GM12865 (cell line): ENCODE data around the gene ZNF148.

Experiments used
- DNase-seq: peaks from one replicate; pipeline ENCODE4 v3.0.0; 2010; ENCODE audit warnings: low read depth
- H3K4me3 ChIP-seq: 2 replicates; pipeline ENCODE4 v1.5.1; 2011; ENCODE audit warnings: mild to moderate bottlenecking, low read depth, low read length, control low read depth
- TF ChIP-seq, protein P1 (sequence below): IDR thresholded peaks from 2 replicates; pipeline ENCODE4 v1.5.1; 2011; ENCODE audit warnings: low read length, control low read depth, low read depth, inconsistent platforms; ENCODE audit not compliant: insufficient read depth; ENCODE audit errors: missing control alignments

Gene ZNF148

DNA sequence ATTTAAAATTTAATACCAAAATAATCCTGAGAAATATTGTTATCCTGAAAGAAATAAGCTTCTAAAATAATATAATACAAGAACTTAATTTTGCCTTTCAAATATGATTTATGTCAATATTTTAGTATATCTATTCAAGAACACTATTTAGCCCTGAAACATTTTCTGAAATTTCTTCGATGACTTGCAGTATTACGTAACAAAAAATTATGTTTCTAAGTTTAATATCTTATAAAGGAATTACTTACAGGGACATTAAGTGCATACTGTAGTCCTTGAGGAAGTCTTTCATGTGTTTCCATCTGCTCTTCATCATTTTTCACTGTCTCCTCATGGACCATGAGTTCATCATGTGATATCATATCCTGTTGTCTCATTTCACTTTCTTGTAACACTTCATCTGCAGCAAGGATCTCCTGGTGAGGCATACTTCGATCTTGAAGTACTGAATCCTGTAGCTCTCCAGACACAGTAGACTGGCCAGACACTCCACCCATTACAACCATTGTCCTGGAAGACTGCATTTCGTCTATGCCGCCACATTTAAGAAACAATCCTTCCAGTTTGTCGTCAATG is 62.0 kb downstream of the ZNF148 start:
- no peak overlapping the region for H3K4me3 ChIP-seq
- DNase-seq = no peak
- TF ChIP-seq, protein P1, sequence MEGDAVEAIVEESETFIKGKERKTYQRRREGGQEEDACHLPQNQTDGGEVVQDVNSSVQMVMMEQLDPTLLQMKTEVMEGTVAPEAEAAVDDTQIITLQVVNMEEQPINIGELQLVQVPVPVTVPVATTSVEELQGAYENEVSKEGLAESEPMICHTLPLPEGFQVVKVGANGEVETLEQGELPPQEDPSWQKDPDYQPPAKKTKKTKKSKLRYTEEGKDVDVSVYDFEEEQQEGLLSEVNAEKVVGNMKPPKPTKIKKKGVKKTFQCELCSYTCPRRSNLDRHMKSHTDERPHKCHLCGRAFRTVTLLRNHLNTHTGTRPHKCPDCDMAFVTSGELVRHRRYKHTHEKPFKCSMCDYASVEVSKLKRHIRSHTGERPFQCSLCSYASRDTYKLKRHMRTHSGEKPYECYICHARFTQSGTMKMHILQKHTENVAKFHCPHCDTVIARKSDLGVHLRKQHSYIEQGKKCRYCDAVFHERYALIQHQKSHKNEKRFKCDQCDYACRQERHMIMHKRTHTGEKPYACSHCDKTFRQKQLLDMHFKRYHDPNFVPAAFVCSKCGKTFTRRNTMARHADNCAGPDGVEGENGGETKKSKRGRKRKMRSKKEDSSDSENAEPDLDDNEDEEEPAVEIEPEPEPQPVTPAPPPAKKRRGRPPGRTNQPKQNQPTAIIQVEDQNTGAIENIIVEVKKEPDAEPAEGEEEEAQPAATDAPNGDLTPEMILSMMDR = no peak

DNA sequence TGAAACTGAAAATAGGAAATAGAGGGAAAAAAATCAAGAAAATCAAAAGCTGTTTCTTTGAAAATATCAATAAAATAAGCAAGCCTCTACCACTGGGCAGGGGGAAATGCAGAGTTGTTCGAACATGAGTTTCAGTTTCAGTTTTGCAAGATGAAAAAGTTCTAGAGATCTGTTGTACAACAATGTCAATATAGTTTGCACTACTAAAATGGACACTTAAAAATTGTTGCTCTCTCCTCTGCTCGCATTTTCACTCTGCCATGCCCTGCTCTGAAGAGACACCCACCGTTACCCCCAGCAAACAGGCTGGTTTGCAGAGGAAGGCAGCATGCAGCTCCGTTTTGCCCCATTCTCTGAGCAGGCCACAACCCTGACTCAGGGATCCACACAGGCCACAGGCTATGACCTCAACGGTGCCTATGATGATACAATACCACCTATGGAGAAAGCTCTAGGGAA is 64.5 kb downstream of the ZNF148 start:
- TF ChIP-seq, protein P1 = no peak
- no peak overlapping the region; the same call in 1 of the 2 replicates for H3K4me3 ChIP-seq
- peak; percentile 13 for DNase-seq

DNA sequence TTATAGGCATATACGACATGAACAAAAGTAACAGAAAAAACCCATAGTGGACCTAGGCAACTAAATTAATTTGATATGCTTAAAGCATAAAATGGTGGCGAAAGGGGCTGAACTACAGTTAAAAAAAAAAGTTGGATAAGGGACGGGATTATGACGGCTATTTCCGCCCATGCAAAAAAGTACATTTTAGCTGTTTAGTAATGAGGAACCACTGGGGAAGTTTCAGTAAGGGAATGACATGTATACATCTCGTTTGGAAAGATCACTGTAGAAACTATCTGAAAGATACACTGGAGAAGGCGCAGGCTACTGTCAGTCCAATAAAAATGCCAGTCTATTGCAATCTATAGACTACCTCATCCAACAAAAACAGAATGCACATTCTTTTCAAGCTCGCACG is 65.6 kb downstream of the ZNF148 start:
- TF ChIP-seq, protein P1 = no peak
- H3K4me3 ChIP-seq = no peak overlapping the region
- no peak for DNase-seq

DNA sequence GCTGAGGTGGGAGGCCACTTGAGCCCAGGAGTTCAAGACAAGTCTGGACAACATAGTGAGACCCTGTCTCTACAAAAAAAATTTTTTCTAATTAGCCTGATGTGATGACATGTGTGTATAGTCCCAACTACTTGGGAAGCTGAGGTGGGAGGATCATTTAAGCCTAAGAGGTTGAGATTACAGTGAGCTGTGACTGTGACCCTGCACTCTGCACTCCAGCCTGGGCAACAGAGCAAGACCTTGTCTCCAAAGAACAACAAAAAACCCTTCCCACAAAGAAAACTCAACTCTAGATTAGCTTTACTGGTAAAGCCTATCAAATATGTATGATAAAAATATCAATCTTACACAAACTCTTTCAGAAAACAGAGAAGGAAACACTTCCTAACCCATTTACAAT is 68.5 kb downstream of the ZNF148 start:
- H3K4me3 ChIP-seq = no peak overlapping the region
- TF ChIP-seq, protein P1 = no peak
- no peak for DNase-seq

DNA sequence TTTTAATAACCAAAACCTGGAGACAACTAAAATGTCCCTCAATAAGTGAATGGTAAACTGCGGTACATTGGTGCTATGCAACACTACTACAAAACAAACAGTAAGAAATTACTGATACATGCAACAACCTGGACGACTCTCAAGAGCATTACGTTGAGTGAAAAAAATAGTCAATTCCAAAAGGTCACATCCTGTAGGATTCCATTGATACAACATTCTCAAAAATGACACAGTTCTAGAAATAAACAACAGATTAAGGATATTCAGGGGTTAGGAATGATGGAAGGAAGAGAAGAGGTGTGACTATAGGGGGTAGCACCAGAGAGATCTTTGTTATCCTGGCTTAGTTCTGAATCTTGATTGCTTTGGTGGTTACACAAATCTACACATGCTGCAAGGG is 72.2 kb downstream of the ZNF148 start:
- no peak for DNase-seq
- H3K4me3 ChIP-seq = no peak overlapping the region
- TF ChIP-seq, protein P1 = no peak

DNA sequence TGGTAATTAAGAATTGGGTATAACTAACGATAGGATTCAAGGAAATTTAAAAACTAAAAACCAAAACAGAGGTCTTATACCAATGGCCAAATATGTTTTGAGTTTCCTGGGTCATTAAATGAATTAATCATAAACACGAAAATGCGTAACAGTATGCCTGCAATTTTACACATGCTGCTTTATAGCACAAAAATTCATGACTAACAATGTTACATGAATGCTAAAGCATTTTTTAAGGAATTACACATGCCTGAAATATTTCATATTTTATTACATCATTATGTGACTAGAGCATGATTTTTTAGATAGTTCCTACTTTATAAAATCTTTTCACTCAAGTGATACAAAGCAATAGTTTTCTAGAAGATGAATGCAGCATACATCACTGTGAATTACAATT is 74.7 kb downstream of the ZNF148 start:
- H3K4me3 ChIP-seq = no peak overlapping the region
- TF ChIP-seq, protein P1 = no peak
- DNase-seq = no peak

DNA sequence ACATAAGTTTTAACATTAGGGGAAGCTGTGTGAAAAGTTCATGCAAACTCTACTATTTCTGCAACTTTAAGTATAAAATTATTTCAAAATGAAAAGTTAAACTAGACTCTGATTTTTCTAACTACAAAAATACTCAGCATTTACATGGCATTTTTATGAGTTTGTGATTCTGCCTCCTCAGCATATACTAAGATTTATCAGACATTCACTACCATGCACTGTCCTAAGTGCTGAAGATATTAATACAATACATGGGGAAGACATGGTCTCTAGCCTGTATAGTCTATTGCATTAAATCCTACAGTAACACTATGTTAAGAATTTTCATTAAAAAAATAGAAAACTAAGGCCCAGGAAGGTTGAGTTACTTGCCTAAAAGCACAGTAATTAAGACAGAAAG is 80.7 kb downstream of the ZNF148 start:
- TF ChIP-seq, protein P1 = no peak

More for the DNA sequence above, 80.7 kb downstream of the ZNF148 start:
- DNase-seq = no peak
- no peak overlapping the region for H3K4me3 ChIP-seq
